ENCODE results near the gene C17orf100. TPM values are rescaled to one million over a fixed set of nuclear protein-coding genes. Genes with fewer than 3 reads are reported as not detected.

Gene C17orf100
- polyA plus RNA-seq, 1 donor (not counting 4 experiments of a cell fraction or from before 2014, with no cell fraction given) = 0.49 TPM

- DNase-seq (ENCODE audit: low read depth, low spot score) (no peak), FAIRE-seq (no peak)
- H3K9me3 ChIP-seq (ENCODE audit: control insufficient read depth, low read depth, low read length) = no peaks in the 10 kb centered on the region
- H3K79me2 ChIP-seq (ENCODE audit: control insufficient read depth, insufficient read depth, low read length) = no peaks in the 10 kb centered on the region
- H3K36me3 ChIP-seq (ENCODE audit: control insufficient read depth in 2 of 2, extremely low read depth in 1 of 2, insufficient read depth in 2 of 2, low read length in 2 of 2) = peaks cover 16 to 39% of the 10 kb centered on the region in 2 experiments
- peaks cover 8% of the 10 kb centered on the region for H3K4me1 ChIP-seq (ENCODE audit: control insufficient read depth, extremely low read depth, insufficient read depth, low read length)
- no peak overlapping the region for H3K4me3 ChIP-seq (ENCODE audit: control insufficient read depth in 2 of 3, extremely low read depth in 1 of 3, insufficient read depth in 2 of 3, low read depth in 1 of 3, low read length in 3 of 3)
- no peak overlapping the region for H3K9ac ChIP-seq (ENCODE audit: control insufficient read depth, extremely low read depth, insufficient read depth, low read length)
- H2AFZ ChIP-seq (ENCODE audit: control insufficient read depth, low read length) = no peak overlapping the region
- no peaks in the 10 kb centered on the region for H3K9me1 ChIP-seq (ENCODE audit: control insufficient read depth, extremely low read depth, insufficient read depth, low read length)
- H3K27me3 ChIP-seq (ENCODE audit: control insufficient read depth, extremely low read depth, insufficient read depth, low read length) = no peaks in the 10 kb centered on the region
- no peak overlapping the region for H3K27ac ChIP-seq (ENCODE audit: control insufficient read depth, insufficient read depth, low read length)
- no peaks in the 10 kb centered on the region for H4K20me1 ChIP-seq (ENCODE audit: control insufficient read depth, extremely low read depth, insufficient read depth, low read length)
- dilution Hi-C loops (cut with MboI; ENCODE audit: extremely low pct_ligation_motif_present, low sequenced_read_pairs) = no loop called here
- no peak for TF ChIP-seq EZH2 (IDR thresholded peaks at IDR 0.05; ENCODE audit: low read length)
- no peak for TF ChIP-seq CTCF (optimal IDR thresholded peaks at IDR 0.05 in 1 of 3, IDR thresholded peaks at IDR 0.05 in 1 of 3, conservative IDR thresholded peaks at IDR 0.05 in 1 of 3; ENCODE audit: extremely low read depth in 1 of 3, insufficient read depth in 2 of 3, low read length in 3 of 3)
- no peak overlapping the region for H3K4me2 ChIP-seq (ENCODE audit: control insufficient read depth, extremely low read depth, insufficient read depth, low read depth, low read length)
These were observed 47.7 kb upstream of the C17orf100 start for GRCh38 chr17:6603744-6604325.

GRCh38 chr17:6605142-6605541 is 46.4 kb upstream of the C17orf100 start:
- Histone ChIP-seq H3K36me3 (ENCODE audit: control insufficient read depth in 2 of 2, extremely low read depth in 1 of 2, insufficient read depth in 2 of 2, low read length in 2 of 2) (peaks cover 16 to 45% of the 10 kb centered on the region in 2 experiments), H3K9ac (ENCODE audit: control insufficient read depth, extremely low read depth, insufficient read depth, low read length) (no peak overlapping the region), H3K79me2 (ENCODE audit: control insufficient read depth, insufficient read depth, low read length) (no peaks in the 10 kb centered on the region), H3K9me1 (ENCODE audit: control insufficient read depth, extremely low read depth, insufficient read depth, low read length) (no peaks in the 10 kb centered on the region), H3K4me2 (ENCODE audit: control insufficient read depth, extremely low read depth, insufficient read depth, low read depth, low read length) (no peak overlapping the region), H3K9me3 (ENCODE audit: control insufficient read depth, low read depth, low read length) (no peaks in the 10 kb centered on the region), H4K20me1 (ENCODE audit: control insufficient read depth, extremely low read depth, insufficient read depth, low read length) (no peaks in the 10 kb centered on the region), H3K27ac (ENCODE audit: control insufficient read depth, insufficient read depth, low read length) (no peak overlapping the region), H2AFZ (ENCODE audit: control insufficient read depth, low read length) (no peak overlapping the region), H3K27me3 (ENCODE audit: control insufficient read depth, extremely low read depth, insufficient read depth, low read length) (no peaks in the 10 kb centered on the region), H3K4me1 (ENCODE audit: control insufficient read depth, extremely low read depth, insufficient read depth, low read length) (peaks cover 10% of the 10 kb centered on the region), H3K4me3 (ENCODE audit: control insufficient read depth in 2 of 3, extremely low read depth in 1 of 3, insufficient read depth in 2 of 3, low read depth in 1 of 3, low read length in 3 of 3) (no peak overlapping the region)
- FAIRE-seq = no peak
- dilution Hi-C loops (cut with MboI; ENCODE audit: extremely low pct_ligation_motif_present, low sequenced_read_pairs) = no loop called here
- TF ChIP-seq CTCF (optimal IDR thresholded peaks at IDR 0.05 in 1 of 3, IDR thresholded peaks at IDR 0.05 in 1 of 3, conservative IDR thresholded peaks at IDR 0.05 in 1 of 3; ENCODE audit: extremely low read depth in 1 of 3, insufficient read depth in 2 of 3, low read length in 3 of 3) (no peak), EZH2 (IDR thresholded peaks at IDR 0.05; ENCODE audit: low read length) (no peak)
- DNase-seq (ENCODE audit: low read depth, low spot score) = no peak

Data from keratinocyte (primary cell).